Ovary (tissue), 9 donors: ENCODE results near the gene PCNT. TPM values are rescaled to one million over a fixed set of nuclear protein-coding genes. Genes with fewer than 3 reads are reported as not detected.

ENCODE experiments used
- DNase-seq, 5 donors: peaks; one replicate each; pipeline ENCODE4 v3.0.0-alpha.2; 2019 to 2020
- H3K27ac ChIP-seq, 2 donors: fragments of 200-600 bp; one replicate each; pipeline versions ENCODE4 v1.5.1 to v1.8.0; 2019 to 2022
- H3K27me3 ChIP-seq: fragments of 200-600 bp; one replicate; pipeline ENCODE4 v1.8.0; 2022
- H3K36me3 ChIP-seq: fragments of 200-600 bp; sonication (generic); one replicate; pipeline ENCODE4 v1.5.1; 2019
- H3K4me1 ChIP-seq: one replicate; pipeline ENCODE4 v1.8.1; 2013; ENCODE audit warnings: mild to moderate bottlenecking, moderate library complexity; ENCODE audit not compliant: insufficient read depth
- H3K4me3 ChIP-seq: fragments of 200-600 bp; sonication (generic); one replicate; pipeline ENCODE4 v1.5.1; 2017
- H3K9me3 ChIP-seq, 2 donors: fragments of 200-600 bp in 1 of 2; sonication (generic) in 1 of 2; one replicate each; pipeline versions ENCODE4 v1.5.1 to v1.8.1; 2013 to 2019; ENCODE audit warnings: mild to moderate bottlenecking in 1 of 2, moderate library complexity in 1 of 2
- EP300 ChIP-seq: sonication (generic); formaldehyde crosslinking; IDR thresholded peaks from one replicate; pipeline ENCODE4 v1.6.1; 2017; ENCODE audit warnings: antibody characterized with exemption
- POLR2A ChIP-seq: fragments of 450-650 bp; IDR thresholded peaks from one replicate; pipeline ENCODE4 v1.6.1; 2017; ENCODE audit warnings: antibody characterized with exemption, mild to moderate bottlenecking, moderate library complexity
- WGBS, 3 donors: extraction: QIAGEN DNeasy Blood & Tissue Kit in 1 of 3; methylation state at CpG; one replicate each; pipeline versions ENCODE4 v1.1.5 to v1.1.7; 2013 to 2017; 5-methylcytosine and 5-hydroxymethylcytosine counted together
- intact Hi-C, 4 donors: fragments of 100-400 bp; cut with DNase I; formaldehyde crosslinking; loops; one replicate each; pipeline versions ENCODE4 v1.11.0 to v1.15.1; 2022 to 2023
- polyA plus RNA-seq, 2 donors: library from polyadenylated mRNA; stranded (reverse); fragments of 200-250 nt in 1 of 2; fragments of 350-450 nt in 1 of 2; fragmentation: Illumina TruSeq in 1 of 2; extraction: RNeasy Lipid Tissue Mini Kit (QIAGEN cat#74804) in 1 of 2; gene quantifications; one replicate each; pipeline ENCODE4 v1.2.3, GENCODE V29; 2013 to 2014
- total RNA-seq, 7 donors: library from RNA; depleted of rRNA in 2 of 7; stranded (reverse); fragments of >200 nt in 2 of 7; fragmentation: NEBNext Ultra II Directional in 3 of 7; extraction: Animal tissue kit (Norgen Biotek cat#: 25700) in 3 of 7; gene quantifications; one replicate each; pipeline versions ENCODE4 v1.1.0 to v1.2.4, GENCODE V29; 2016 to 2023
- TF ChIP-seq, protein P1 (sequence below), 3 donors: fragments of 450-650 bp in 2 of 3; fragments of 200-600 bp in 1 of 3; IDR thresholded peaks; one replicate each; pipeline versions ENCODE4 v1.5.1 to v1.8.0; 2016 to 2022; ENCODE audit warnings: antibody characterized with exemption in 3 of 3, mild to moderate bottlenecking in 1 of 3
- donor health status: DM: no; HTN: no; CAD: no; lungs with moderate emphysema.
- donor health status: DM: no; HTN: no; CAD: no.
- donor health status: Bipolar disorder and iron deficiency.
- donor health status: DM: yes; HTN: yes; CAD: no.
- donor health status: DM: no; HTN: no; CAD: no.
- donor health status: DM: yes; HTN: yes; CAD: no.

The PCNT gene
- total and polyA plus RNA-seq, 9 donors, result 11.1 to 28.2 (median 18.6) TPM

DNA sequence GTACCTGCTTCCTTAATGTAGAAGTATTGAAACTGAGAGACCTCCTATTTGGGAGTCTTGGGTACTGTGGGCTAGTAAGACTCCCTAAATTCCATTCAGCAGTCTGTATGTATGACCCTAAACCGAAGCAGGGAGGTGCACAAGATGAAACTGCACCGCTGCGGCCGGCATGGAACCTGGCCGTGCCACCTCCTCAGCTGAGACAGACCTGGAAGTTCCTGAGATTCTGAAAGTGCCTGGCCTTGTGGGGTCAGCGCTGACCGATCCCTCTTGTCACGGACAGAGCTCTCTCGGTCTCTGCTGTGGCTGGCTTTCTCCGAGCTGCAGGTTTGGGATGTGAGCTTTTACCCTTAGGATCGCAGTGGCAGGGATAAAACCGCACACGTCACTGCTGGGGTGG, 27.0 kb downstream of the PCNT start:
- Histone ChIP-seq H3K36me3 (no peaks in the 10 kb centered on the region), H3K4me3 (no peak overlapping the region), H3K27me3 (no peaks in the 10 kb centered on the region), H3K27ac (no peak overlapping the region), H3K4me1 (no peaks in the 10 kb centered on the region), H3K9me3 (no peaks in the 10 kb centered on the region)
- TF ChIP-seq, protein P1, sequence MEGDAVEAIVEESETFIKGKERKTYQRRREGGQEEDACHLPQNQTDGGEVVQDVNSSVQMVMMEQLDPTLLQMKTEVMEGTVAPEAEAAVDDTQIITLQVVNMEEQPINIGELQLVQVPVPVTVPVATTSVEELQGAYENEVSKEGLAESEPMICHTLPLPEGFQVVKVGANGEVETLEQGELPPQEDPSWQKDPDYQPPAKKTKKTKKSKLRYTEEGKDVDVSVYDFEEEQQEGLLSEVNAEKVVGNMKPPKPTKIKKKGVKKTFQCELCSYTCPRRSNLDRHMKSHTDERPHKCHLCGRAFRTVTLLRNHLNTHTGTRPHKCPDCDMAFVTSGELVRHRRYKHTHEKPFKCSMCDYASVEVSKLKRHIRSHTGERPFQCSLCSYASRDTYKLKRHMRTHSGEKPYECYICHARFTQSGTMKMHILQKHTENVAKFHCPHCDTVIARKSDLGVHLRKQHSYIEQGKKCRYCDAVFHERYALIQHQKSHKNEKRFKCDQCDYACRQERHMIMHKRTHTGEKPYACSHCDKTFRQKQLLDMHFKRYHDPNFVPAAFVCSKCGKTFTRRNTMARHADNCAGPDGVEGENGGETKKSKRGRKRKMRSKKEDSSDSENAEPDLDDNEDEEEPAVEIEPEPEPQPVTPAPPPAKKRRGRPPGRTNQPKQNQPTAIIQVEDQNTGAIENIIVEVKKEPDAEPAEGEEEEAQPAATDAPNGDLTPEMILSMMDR (IDR thresholded peaks at IDR 0.05), result no peak
- TF ChIP-seq EP300 (no peak), POLR2A (no peak)
- intact Hi-C loops, result loop anchor here in 1 of 4 donors (10.0 kb wide), 1 partner anchor 64 kb away; no protein-coding TSS in a partner anchor
- no peak for DNase-seq
- WGBS, 3 donors, result 85 to 95% (median 89%) methylated on average over 13 of the region's 13 CpGs

DNA sequence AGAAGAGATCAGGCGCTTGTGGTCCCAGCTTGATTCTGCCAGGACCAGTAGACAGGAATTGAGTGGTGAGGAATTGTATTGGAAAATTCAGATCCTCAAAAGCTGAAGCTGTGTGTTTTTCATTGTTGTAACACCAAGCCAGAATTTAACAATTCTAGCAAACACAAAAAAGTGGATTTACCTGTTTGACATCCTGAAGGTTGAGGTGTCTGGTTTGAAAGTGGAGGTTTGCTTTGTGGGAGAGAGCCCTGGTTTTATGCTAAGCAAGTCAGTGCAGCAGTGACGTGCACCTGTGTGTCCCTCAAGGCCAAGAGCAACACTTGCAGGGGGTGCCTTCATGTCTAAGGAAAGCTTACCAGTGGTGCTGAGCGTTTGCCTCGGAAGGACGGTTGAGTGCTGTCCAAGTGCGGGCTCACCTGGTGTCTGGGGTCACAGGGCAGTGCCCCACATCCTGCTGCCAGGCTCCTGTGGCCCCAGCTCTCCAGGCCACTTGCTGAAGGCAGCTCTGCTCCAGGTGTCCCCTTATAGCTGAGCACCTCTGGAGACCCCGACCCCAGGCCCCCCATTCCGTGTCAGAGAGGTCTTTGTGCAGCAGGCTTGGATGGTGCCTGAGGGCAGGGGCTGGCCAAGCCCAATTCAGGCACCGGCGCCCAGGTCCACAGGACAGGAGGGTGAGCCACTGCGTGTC, 27.7 kb downstream of the PCNT start:
- no peaks in the 10 kb centered on the region for H3K36me3 ChIP-seq
- H3K27ac ChIP-seq, result no peak overlapping the region
- no peaks in the 10 kb centered on the region for H3K27me3 ChIP-seq
- 91 to 96% (median 93%) methylated on average over 11 of the region's 11 CpGs for WGBS, 3 donors
- no peak for DNase-seq
- TF ChIP-seq POLR2A (no peak), EP300 (no peak)
- TF ChIP-seq, protein P1 (IDR thresholded peaks at IDR 0.05), result no peak
- intact Hi-C loops, result loop anchor here in 1 of 4 donors (10.0 kb wide), 1 partner anchor 63 kb away; no protein-coding TSS in a partner anchor
- H3K9me3 ChIP-seq, result no peaks in the 10 kb centered on the region
- no peaks in the 10 kb centered on the region for H3K4me1 ChIP-seq
- H3K4me3 ChIP-seq, result no peak overlapping the region

DNA sequence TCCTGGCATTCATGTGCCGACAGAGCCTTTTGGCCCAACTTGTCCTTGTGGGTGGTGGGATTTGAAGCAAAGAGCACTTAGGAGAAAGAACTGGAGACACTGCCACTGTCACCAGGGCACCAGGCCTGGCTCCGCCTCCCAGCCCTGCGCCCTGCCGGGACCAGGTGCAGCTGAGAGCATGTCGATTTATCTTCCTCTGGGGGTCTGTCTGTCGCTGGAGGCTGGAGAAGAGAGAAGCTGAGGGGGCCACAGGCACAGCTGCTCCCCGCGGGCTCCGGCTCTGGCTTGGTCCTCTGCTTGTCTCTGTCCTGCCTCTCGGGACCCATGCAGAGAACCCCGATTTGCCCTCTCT, 28.2 kb downstream of the PCNT start:
- H3K4me3 ChIP-seq, result no peak overlapping the region
- no peaks in the 10 kb centered on the region for H3K27me3 ChIP-seq
- DNase-seq, result no peak
- no peaks in the 10 kb centered on the region for H3K4me1 ChIP-seq
- TF ChIP-seq EP300 (no peak), POLR2A (no peak)
- TF ChIP-seq, protein P1 (IDR thresholded peaks at IDR 0.05), result no peak
- H3K36me3 ChIP-seq, result no peaks in the 10 kb centered on the region
- intact Hi-C loops, result loop anchor here in 1 of 4 donors (10.0 kb wide), 1 partner anchor 63 kb away; no protein-coding TSS in a partner anchor
- no peak overlapping the region for H3K27ac ChIP-seq
- H3K9me3 ChIP-seq, result no peaks in the 10 kb centered on the region
- WGBS, 3 donors, result 90 to 93% (median 91%) methylated on average over 11 of the region's 11 CpGs

DNA sequence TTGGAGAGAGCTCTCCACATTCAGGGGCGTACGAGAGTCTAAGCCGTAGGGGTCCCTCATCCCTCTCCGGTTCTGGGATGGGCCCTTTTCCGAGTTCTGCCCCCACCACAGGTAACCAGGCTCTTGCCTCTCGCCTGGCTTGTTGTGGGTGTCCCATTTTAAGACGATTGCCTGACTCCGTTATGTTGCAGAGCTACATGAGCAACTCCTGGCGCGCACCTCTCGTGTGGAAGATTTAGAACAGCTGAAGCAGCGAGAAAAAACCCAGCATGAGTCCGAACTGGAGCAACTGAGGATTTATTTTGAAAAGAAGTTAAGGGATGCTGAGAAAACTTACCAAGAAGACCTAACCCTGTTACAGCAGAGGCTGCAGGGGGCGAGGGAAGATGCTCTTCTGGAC, 29.0 kb downstream of the PCNT start:
- H3K4me3 ChIP-seq, result no peak overlapping the region
- 86 to 93% (median 91%) methylated on average over 14 of the region's 14 CpGs for WGBS, 3 donors
- TF ChIP-seq POLR2A (no peak), EP300 (no peak)
- TF ChIP-seq, protein P1 (IDR thresholded peaks at IDR 0.05), result no peak
- H3K27me3 ChIP-seq, result no peaks in the 10 kb centered on the region
- no peaks in the 10 kb centered on the region for H3K4me1 ChIP-seq
- H3K36me3 ChIP-seq, result no peaks in the 10 kb centered on the region
- no peak for DNase-seq
- intact Hi-C loops, result loop anchor here in 1 of 4 donors (10.0 kb wide), 1 partner anchor 62 kb away; no protein-coding TSS in a partner anchor
- H3K9me3 ChIP-seq, result no peaks in the 10 kb centered on the region
- H3K27ac ChIP-seq, result no peak overlapping the region
